GM12874 (cell line): ENCODE data around the gene DDX59.
A peak's percentile ranks its signal among the peaks of the same experiment; 100 is the strongest.

Source experiments
- CTCF ChIP-seq: IDR thresholded peaks from 2 replicates; pipeline ENCODE4 v1.5.1; 2011; ENCODE audit warnings: low read depth, mild to moderate bottlenecking, control low read depth, low read length, moderate library complexity; ENCODE audit not compliant: insufficient read depth

Gene DDX59

GRCh38 chr1:200638073-200638472, 31.6 kb downstream of the DDX59 start:
- no peak for TF ChIP-seq CTCF

- TF ChIP-seq CTCF: no peak
These were observed 33.0 kb downstream of the DDX59 start for GRCh38 chr1:200636681-200637080.

GRCh38 chr1:200634261-200635122, 35.2 kb downstream of the DDX59 start:
- peak; percentile 50; the same call in 1 of the 2 replicates for TF ChIP-seq CTCF

- no peak for TF ChIP-seq CTCF
These were observed 38.3 kb downstream of the DDX59 start for GRCh38 chr1:200631375-200631774.

- no peak for TF ChIP-seq CTCF
These were observed 39.7 kb downstream of the DDX59 start for GRCh38 chr1:200629876-200630514.

- no peak for TF ChIP-seq CTCF
These were observed 41.4 kb downstream of the DDX59 start for GRCh38 chr1:200628223-200628881.

GRCh38 chr1:200627575-200628222, 42.0 kb downstream of the DDX59 start:
- no peak for TF ChIP-seq CTCF
